Endothelial cell of umbilical vein (primary cell): ENCODE data around the gene VPS13A. TPM values are rescaled to one million over a fixed set of nuclear protein-coding genes. Genes with fewer than 3 reads are reported as not detected.

Source experiments
- BruUV-seq: library from RNA; stranded (reverse); fragments of 400-500 nt; replicated peaks from 2 replicates; lab custom pipeline; 2021; lab: Mats Ljungman, UMichigan
- CTCF ChIA-PET: fragments of 300-600, 350-600 bp; sonication (Branson Sonifier 250); formaldehyde crosslinking; loops from one replicate; lab custom pipeline; 2021; ENCODE audit warnings: antibody characterized with exemption, inconsistent platforms; lab: Charles Lee
- POLR2A ChIA-PET: fragments of 300-600, 350-600 bp; sonication (Branson Sonifier 250); formaldehyde crosslinking; loops from one replicate; lab custom pipeline; 2021; ENCODE audit warnings: antibody characterized with exemption, inconsistent platforms; lab: Charles Lee
- DNase-seq: peaks from one replicate; pipeline ENCODE4 v3.0.0-alpha.2; 2011; ENCODE audit warnings: low read depth, low spot score
- FAIRE-seq: peaks from 2 replicates; lab custom pipeline; 2011; peaks lifted over from hg19 to GRCh38; lab: Jason Lieb, UNC
- H2AFZ ChIP-seq: 2 replicates; pipeline ENCODE4 v1.6.0; 2012; ENCODE audit warnings: low read depth, low read length, control low read depth, inconsistent platforms
- H3K27ac ChIP-seq: 2 replicates; pipeline ENCODE4 v1.5.1; 2011; ENCODE audit warnings: low read depth, mild to moderate bottlenecking, control low read depth, low read length, moderate library complexity; ENCODE audit not compliant: insufficient read depth
- H3K27me3 ChIP-seq, 2 experiments: 2 replicates each; pipeline versions ENCODE4 v1.6.0 to v1.6.1; 2011; ENCODE audit warnings: low read length in 2 of 2, mixed read lengths in 1 of 2; ENCODE audit not compliant: control insufficient read depth in 2 of 2, insufficient read depth in 2 of 2
- H3K36me3 ChIP-seq, 2 experiments: 2 replicates in 1 of 2; 3 replicates in 1 of 2; pipeline ENCODE4 v1.5.1; 2011; ENCODE audit warnings: low read length in 2 of 2, mild to moderate bottlenecking in 1 of 2, moderate library complexity in 1 of 2; ENCODE audit not compliant: control insufficient read depth in 2 of 2, insufficient read depth in 2 of 2; ENCODE audit errors: extremely low read depth in 1 of 2
- H3K4me1 ChIP-seq: 3 replicates; pipeline ENCODE4 v1.5.1; 2011; ENCODE audit warnings: mild to moderate bottlenecking, low read length; ENCODE audit not compliant: control insufficient read depth, insufficient read depth; ENCODE audit errors: extremely low read depth
- H3K4me2 ChIP-seq: 2 replicates; pipeline ENCODE4 v1.6.1; 2011; ENCODE audit warnings: low read length, control low read depth, mixed read lengths; ENCODE audit not compliant: insufficient read depth
- H3K4me3 ChIP-seq, 3 experiments: fragments of 200-600 bp in 1 of 3; sonication (generic), shearing (Covaris generic) in 1 of 3; replicated peaks in 1 of 3; 2 replicates each; pipeline ENCODE4 v1.5.1; 2011 to 2016; ENCODE audit warnings: control low read depth in 3 of 3, low read length in 3 of 3, mild to moderate bottlenecking in 2 of 3, inconsistent platforms in 1 of 3, low read depth in 1 of 3, moderate library complexity in 1 of 3; ENCODE audit not compliant: insufficient read depth in 1 of 3
- H3K79me2 ChIP-seq: 2 replicates; pipeline ENCODE4 v1.6.0; 2012; ENCODE audit warnings: low read length, inconsistent platforms; ENCODE audit not compliant: control insufficient read depth, insufficient read depth
- H3K9ac ChIP-seq: replicated peaks from 2 replicates; pipeline ENCODE3; 2011; ENCODE audit warnings: low read length, control low read depth; ENCODE audit not compliant: insufficient read depth; ENCODE audit errors: extremely low read depth
- H3K9me1 ChIP-seq: replicated peaks from 3 replicates; pipeline ENCODE4 v1.6.0; 2011; ENCODE audit warnings: mild to moderate bottlenecking, low read length; ENCODE audit not compliant: control insufficient read depth, insufficient read depth; ENCODE audit errors: extremely low read depth
- H3K9me3 ChIP-seq: replicated peaks from 2 replicates; pipeline ENCODE4 v1.5.1; 2012; ENCODE audit warnings: low read length, inconsistent platforms; ENCODE audit not compliant: control insufficient read depth, insufficient read depth
- H4K20me1 ChIP-seq: replicated peaks from 2 replicates; pipeline ENCODE3; 2011; ENCODE audit warnings: mild to moderate bottlenecking, low read length; ENCODE audit not compliant: control insufficient read depth, insufficient read depth; ENCODE audit errors: extremely low read depth
- CTCF ChIP-seq, 2 donors: IDR thresholded peaks; 1 replicate in 1 of 2; 2 replicates in 1 of 2; pipeline ENCODE4 v1.5.1; 2011; ENCODE audit warnings: low read length in 2 of 2, mild to moderate bottlenecking in 2 of 2, moderate library complexity in 2 of 2, control low read depth in 1 of 2, inconsistent platforms in 1 of 2, low read depth in 1 of 2; ENCODE audit not compliant: insufficient read depth in 1 of 2; ENCODE audit errors: extremely low read depth in 1 of 2
- FOS ChIP-seq: IDR thresholded peaks from 2 replicates; pipeline ENCODE4 v1.6.1; 2011; ENCODE audit warnings: mild to moderate bottlenecking, low read length, moderate library complexity, borderline replicate concordance; ENCODE audit not compliant: insufficient read depth
- GATA2 ChIP-seq: IDR thresholded peaks from 2 replicates; pipeline ENCODE4 v1.7.0; 2011; ENCODE audit warnings: low read depth, mild to moderate bottlenecking, moderate library complexity, mixed read lengths, low read length; ENCODE audit not compliant: insufficient read length, insufficient read depth
- JUN ChIP-seq: IDR thresholded peaks from 2 replicates; pipeline ENCODE4 v1.6.1; 2011; ENCODE audit warnings: borderline replicate concordance, low read depth; ENCODE audit not compliant: insufficient read length, insufficient read depth
- POLR2AphosphoS5 ChIP-seq: IDR thresholded peaks from 2 replicates; pipeline ENCODE4 v1.6.1; 2012; ENCODE audit warnings: low read depth, mild to moderate bottlenecking, control low read depth, low read length, moderate library complexity; ENCODE audit not compliant: insufficient read depth
- dilution Hi-C: fragments of 300-500 bp; cut with MboI; formaldehyde crosslinking; loops from one replicate; pipeline ENCODE4 v1.15.0; 2019; ENCODE audit warnings: low sequenced_read_pairs; ENCODE audit not compliant: extremely low pct_ligation_motif_present
- intact Hi-C: fragments of 100-400 bp; cut with micrococcal nuclease; formaldehyde crosslinking; loops from one replicate; pipeline ENCODE4 v1.10.0; 2022
- polyA plus RNA-seq, 4 experiments: library from polyadenylated mRNA; depleted of rRNA in 3 of 4; stranded (reverse) in 3 of 4; unstranded in 1 of 4; fragments of >200 nt; gene quantifications; 2 replicates each; pipeline versions ENCODE4 v1.2.1 to v1.2.3, GENCODE V29; 2011 to 2012; ENCODE audit warnings: missing spikeins in 1 of 4
- total RNA-seq: library from RNA; stranded (reverse); gene quantifications from 2 replicates; pipeline ENCODE4 v1.2.3, GENCODE V29; 2021
- TF ChIP-seq, protein P1 (sequence below): IDR thresholded peaks from 2 replicates; pipeline ENCODE4 v1.6.1; 2011; ENCODE audit not compliant: insufficient read depth, insufficient read length

Gene VPS13A
- total and polyA plus RNA-seq, 2 donors (not counting 3 experiments of a cell fraction or from before 2014, with no cell fraction given) = 4.7 to 33.3 TPM

- POLR2A ChIA-PET = no interaction called here
- CTCF ChIA-PET = interaction anchor here (1.4 to 7.9 kb wide), 2 partner anchors 18 to 186 kb away, joined by 3 to 97 read pairs; partner anchors contain the start of gene GNA14
- H3K27me3 ChIP-seq = no peaks in the 10 kb centered on the region
- no peaks in the 10 kb centered on the region for H3K4me1 ChIP-seq
- intact Hi-C loops = no loop called here
- no peak overlapping the region for H3K9ac ChIP-seq
- H3K4me2 ChIP-seq = no peak overlapping the region
- DNase-seq (no peak), FAIRE-seq (no peak)
- TF ChIP-seq JUN (no peak), GATA2 (no peak), FOS (no peak), CTCF (IDR thresholded peaks at IDR 0.05; ENCODE audit: extremely low read depth in 1 of 2, insufficient read depth in 1 of 2, low read depth in 1 of 2, low read length in 2 of 2) (no peak), POLR2AphosphoS5 (no peak)
- TF ChIP-seq, protein P1, sequence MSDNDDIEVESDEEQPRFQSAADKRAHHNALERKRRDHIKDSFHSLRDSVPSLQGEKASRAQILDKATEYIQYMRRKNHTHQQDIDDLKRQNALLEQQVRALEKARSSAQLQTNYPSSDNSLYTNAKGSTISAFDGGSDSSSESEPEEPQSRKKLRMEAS = no peak
- H3K36me3 ChIP-seq = no peaks in the 10 kb centered on the region
- H4K20me1 ChIP-seq = no peaks in the 10 kb centered on the region
- no peak overlapping the region for H2AFZ ChIP-seq
- BruUV-seq = no TSS peak
- H3K9me3 ChIP-seq = no peaks in the 10 kb centered on the region
- H3K79me2 ChIP-seq = no peaks in the 10 kb centered on the region
- H3K4me3 ChIP-seq = no peak overlapping the region
- no peaks in the 10 kb centered on the region for H3K9me1 ChIP-seq
- dilution Hi-C loops = no loop called here
- no peak overlapping the region for H3K27ac ChIP-seq
Observed at GRCh38 chr9:77462066-77462465, 284.7 kb downstream of the VPS13A start.
